H1 (cell line): ENCODE measurements around the gene N4BP3.

Experiments used
- ATF2 ChIP-seq: IDR thresholded peaks from 2 replicates; pipeline ENCODE4 v1.6.1; 2012; ENCODE audit warnings: low read length, inconsistent platforms
- BRCA1 ChIP-seq: IDR thresholded peaks from 2 replicates; pipeline ENCODE4 v1.6.1; 2012; ENCODE audit warnings: low read depth, low read length, improper control_type of control experiment
- EZH2 ChIP-seq: fragments of 200-600 bp; sonication (generic); IDR thresholded peaks from 2 replicates; pipeline ENCODE4 v1.7.1; 2012; ENCODE audit warnings: low read depth, mild to moderate bottlenecking, moderate library complexity, low read length, inconsistent platforms; ENCODE audit not compliant: severe bottlenecking
- MAX ChIP-seq: IDR thresholded peaks from 2 replicates; pipeline ENCODE4 v1.6.1; 2012; ENCODE audit warnings: inconsistent platforms
- NRF1 ChIP-seq: IDR thresholded peaks from 2 replicates; pipeline ENCODE4 v1.6.1; 2011; ENCODE audit warnings: mild to moderate bottlenecking, low read depth, low read length, improper control_type of control experiment
- PHF8 ChIP-seq: fragments of 200-600 bp; sonication (generic); conservative IDR thresholded peaks from 2 replicates; pipeline ENCODE4 v1.7.1; 2012; ENCODE audit warnings: low read depth, mild to moderate bottlenecking, inconsistent platforms, low read length, moderate library complexity
- TF ChIP-seq, protein P1 (sequence below), 3 experiments: IDR thresholded peaks; 1 replicate in 2 of 3; 2 replicates in 1 of 3; pipeline versions ENCODE4 v1.5.1 to v1.6.1; 2011; ENCODE audit warnings: low read length in 3 of 3, mild to moderate bottlenecking in 3 of 3, inconsistent platforms in 2 of 3, low read depth in 1 of 3, moderate library complexity in 1 of 3; ENCODE audit not compliant: insufficient read depth in 1 of 3; ENCODE audit errors: control extremely low read depth in 1 of 3

DNA sequence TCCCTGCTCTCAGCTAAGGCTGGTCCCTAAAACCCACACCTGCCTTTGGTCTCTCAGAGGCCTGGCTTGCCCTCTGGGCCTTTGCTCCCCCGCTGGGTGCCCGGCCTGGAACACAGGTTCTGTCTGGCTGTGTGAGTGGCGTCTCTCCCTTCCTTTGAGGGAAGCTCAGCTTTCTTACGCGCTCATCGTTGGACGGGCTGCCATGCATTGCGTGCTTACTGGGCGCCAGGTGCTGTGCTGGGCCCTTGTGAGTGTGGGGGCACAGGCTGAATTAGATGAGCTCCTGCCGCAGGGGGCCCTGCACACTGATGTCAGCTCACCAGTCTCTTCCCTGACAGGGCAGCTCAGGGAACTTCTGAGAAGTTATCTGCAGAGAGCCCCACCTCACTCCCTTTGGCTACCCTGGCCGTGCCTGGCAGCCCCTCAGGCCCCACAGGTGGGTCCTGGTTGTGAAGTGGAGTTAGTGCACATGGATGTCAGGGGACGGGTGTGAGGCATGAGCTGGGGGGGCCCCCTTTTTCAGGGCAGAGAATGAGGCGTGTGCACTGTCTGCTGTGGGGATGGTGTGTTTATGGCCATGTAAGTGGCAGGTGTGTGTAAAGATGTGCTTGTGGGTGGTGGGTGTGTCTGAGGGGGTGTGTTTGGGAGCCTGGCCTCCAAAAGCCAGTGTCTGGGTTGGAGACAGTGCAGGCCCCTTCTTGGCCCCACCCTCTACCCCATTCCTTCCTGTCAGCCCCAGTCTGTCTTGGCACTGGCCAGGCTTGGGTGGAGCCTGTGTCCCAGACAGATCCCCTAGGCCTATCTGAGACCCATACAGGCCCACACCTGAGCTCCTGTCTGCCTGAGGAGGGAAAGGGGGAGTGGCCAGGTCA, 10.0 kb downstream of the N4BP3 start:
- TF ChIP-seq, protein P1, sequence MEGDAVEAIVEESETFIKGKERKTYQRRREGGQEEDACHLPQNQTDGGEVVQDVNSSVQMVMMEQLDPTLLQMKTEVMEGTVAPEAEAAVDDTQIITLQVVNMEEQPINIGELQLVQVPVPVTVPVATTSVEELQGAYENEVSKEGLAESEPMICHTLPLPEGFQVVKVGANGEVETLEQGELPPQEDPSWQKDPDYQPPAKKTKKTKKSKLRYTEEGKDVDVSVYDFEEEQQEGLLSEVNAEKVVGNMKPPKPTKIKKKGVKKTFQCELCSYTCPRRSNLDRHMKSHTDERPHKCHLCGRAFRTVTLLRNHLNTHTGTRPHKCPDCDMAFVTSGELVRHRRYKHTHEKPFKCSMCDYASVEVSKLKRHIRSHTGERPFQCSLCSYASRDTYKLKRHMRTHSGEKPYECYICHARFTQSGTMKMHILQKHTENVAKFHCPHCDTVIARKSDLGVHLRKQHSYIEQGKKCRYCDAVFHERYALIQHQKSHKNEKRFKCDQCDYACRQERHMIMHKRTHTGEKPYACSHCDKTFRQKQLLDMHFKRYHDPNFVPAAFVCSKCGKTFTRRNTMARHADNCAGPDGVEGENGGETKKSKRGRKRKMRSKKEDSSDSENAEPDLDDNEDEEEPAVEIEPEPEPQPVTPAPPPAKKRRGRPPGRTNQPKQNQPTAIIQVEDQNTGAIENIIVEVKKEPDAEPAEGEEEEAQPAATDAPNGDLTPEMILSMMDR (IDR thresholded peaks at IDR 0.05; ENCODE audit: control extremely low read depth in 1 of 3, insufficient read depth in 1 of 3, low read depth in 1 of 3, low read length in 3 of 3), result no peak
- no peak for TF ChIP-seq BRCA1
- no peak for TF ChIP-seq NRF1
- no peak for TF ChIP-seq PHF8
- no peak for TF ChIP-seq MAX
- no peak for TF ChIP-seq EZH2
- TF ChIP-seq ATF2, result no peak
